ENCODE measurements around the gene MTFP1.
A peak's percentile ranks its signal among the peaks of the same experiment; 100 is the strongest.
"Not testable (repeated sequence)": the region's sequence is repeated elsewhere in the genome, so short reads cannot be mapped to it uniquely, and the experiment has no call there.

Gene MTFP1

GRCh38 chr22:30397656-30398635 is 27.6 kb upstream of the MTFP1 start:
- Mint-ChIP-seq H3K27me3 (no peaks in the 10 kb centered on the region), H3K4me3 (peak overlapping the region; percentile 84), H3K4me1 (peaks cover 47% of the 10 kb centered on the region), H3K27ac (peak overlapping the region; percentile 78), H3K9me3 (no peaks in the 10 kb centered on the region), H3K36me3 (peaks cover 2% of the 10 kb centered on the region)

GRCh38 chr22:30398685-30399680 is 26.6 kb upstream of the MTFP1 start:
- H3K9me3 Mint-ChIP-seq: no peaks in the 10 kb centered on the region
- no peaks in the 10 kb centered on the region for H3K27me3 Mint-ChIP-seq
- H3K36me3 Mint-ChIP-seq: peaks cover 2% of the 10 kb centered on the region
- H3K4me1 Mint-ChIP-seq: peaks cover 43% of the 10 kb centered on the region
- peak overlapping the region; percentile 93 for H3K27ac Mint-ChIP-seq
- H3K4me3 Mint-ChIP-seq: peak overlapping the region; percentile 84

- Mint-ChIP-seq H3K27ac (no peak overlapping the region), H3K9me3 (no peaks in the 10 kb centered on the region), H3K36me3 (peaks cover 2% of the 10 kb centered on the region), H3K4me1 (peaks cover 41% of the 10 kb centered on the region), H3K27me3 (no peaks in the 10 kb centered on the region), H3K4me3 (no peak overlapping the region)
Observed at GRCh38 chr22:30399718-30400117, 25.9 kb upstream of the MTFP1 start.

DNA sequence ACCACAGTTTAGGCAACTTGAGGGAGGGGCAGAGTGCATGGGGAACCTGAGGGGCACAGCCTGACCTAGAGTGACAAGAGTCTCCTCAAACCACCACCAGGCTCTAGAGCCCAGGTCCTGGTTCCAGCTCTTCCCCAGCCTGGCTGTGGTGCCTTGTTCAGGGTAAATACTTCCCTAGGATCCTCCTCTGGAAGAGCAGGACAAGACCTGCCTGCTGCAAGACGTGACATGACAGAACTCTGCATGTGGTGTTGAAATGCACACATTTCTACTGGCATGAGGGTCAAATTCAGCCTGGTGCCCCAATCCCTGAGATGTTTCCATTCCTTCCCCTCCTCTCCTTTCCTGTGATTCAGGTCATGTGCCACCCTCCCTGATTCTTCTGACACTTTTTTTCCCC is 25.4 kb upstream of the MTFP1 start:
- H3K27ac Mint-ChIP-seq: peak overlapping the region; percentile 30
- peaks cover 36% of the 10 kb centered on the region for H3K4me1 Mint-ChIP-seq
- H3K27me3 Mint-ChIP-seq: no peaks in the 10 kb centered on the region
- H3K4me3 Mint-ChIP-seq: no peak overlapping the region
- peaks cover 2% of the 10 kb centered on the region for H3K36me3 Mint-ChIP-seq
- no peaks in the 10 kb centered on the region for H3K9me3 Mint-ChIP-seq

DNA sequence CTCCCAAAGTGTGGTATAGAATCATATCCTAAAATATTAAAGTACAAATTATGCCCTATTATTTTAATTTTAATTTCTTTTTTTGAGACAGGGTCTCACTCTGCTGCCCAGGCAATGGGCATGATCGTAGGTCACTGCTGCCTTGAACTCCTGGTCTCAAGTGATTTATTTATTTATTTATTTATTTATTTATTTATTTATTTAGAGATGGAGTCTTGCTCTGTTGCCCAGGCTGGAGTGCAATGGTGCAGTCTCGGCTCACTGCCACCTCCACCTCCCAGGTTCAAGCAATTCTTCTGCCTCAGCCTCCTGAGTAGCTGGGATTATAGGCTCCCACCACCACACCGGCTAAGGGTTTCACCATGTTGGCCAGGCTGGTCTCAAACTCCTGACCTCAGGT is 24.5 kb upstream of the MTFP1 start:
- H3K9me3 Mint-ChIP-seq, H3K27ac Mint-ChIP-seq, H3K4me3 Mint-ChIP-seq, H3K36me3 Mint-ChIP-seq, H3K27me3 Mint-ChIP-seq: not testable (repeated sequence)
- H3K4me1 Mint-ChIP-seq: peaks cover 32% of the 10 kb centered on the region

DNA sequence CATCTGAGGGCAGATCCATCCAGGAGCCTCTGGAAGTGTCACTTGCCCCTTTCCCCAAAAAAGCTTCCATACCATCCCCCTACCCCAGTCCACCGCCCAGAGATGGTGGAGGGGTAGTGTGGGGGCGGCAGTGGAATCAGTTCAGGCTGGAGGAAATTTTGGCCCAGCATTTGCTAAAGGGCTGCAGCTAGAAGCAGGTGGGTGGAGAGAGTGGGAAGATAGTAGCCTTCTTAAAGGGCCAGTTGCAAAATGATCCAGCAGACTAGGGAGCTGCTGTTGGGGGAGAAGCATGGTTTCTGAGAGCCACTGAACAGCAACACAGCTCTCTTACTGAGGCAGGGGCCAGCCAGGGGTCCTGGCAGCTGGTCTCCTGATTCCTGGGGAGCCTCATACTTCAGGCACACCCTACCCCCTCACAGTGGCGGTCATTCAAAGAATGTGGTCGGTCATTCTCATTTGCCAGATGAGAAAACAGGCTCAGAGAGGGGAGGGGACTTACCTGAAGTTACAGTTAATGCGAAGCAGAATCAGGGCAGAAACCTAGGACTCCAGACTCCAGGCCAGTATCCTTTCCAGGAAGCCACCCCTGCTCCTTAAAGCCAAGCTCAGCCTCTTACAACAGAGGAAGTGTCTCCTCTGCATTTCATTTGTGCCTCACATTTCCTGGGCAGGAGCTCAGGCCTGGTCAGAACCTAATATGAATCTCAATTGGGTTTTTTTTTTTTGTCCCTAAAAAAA is 23.4 kb upstream of the MTFP1 start:
- no peak overlapping the region for H3K27ac Mint-ChIP-seq
- H3K36me3 Mint-ChIP-seq: peaks cover 5% of the 10 kb centered on the region
- no peak overlapping the region for H3K4me3 Mint-ChIP-seq
- H3K9me3 Mint-ChIP-seq: no peaks in the 10 kb centered on the region
- peaks cover 24% of the 10 kb centered on the region for H3K4me1 Mint-ChIP-seq
- no peaks in the 10 kb centered on the region for H3K27me3 Mint-ChIP-seq

- Mint-ChIP-seq H3K4me1 (peaks cover 21% of the 10 kb centered on the region), H3K27ac (peak overlapping the region; percentile 68)
- not testable (repeated sequence) for H3K36me3 Mint-ChIP-seq, H3K9me3 Mint-ChIP-seq, H3K27me3 Mint-ChIP-seq, H3K4me3 Mint-ChIP-seq
Observed at GRCh38 chr22:30402766-30403104, 22.8 kb upstream of the MTFP1 start.

- Mint-ChIP-seq H3K4me1 (peaks cover 9% of the 10 kb centered on the region), H3K27me3 (no peaks in the 10 kb centered on the region), H3K9me3 (no peaks in the 10 kb centered on the region), H3K36me3 (peaks cover 7% of the 10 kb centered on the region), H3K4me3 (no peak overlapping the region), H3K27ac (peak overlapping the region; percentile 47)
Observed at GRCh38 chr22:30404307-30404706, 21.3 kb upstream of the MTFP1 start.

DNA sequence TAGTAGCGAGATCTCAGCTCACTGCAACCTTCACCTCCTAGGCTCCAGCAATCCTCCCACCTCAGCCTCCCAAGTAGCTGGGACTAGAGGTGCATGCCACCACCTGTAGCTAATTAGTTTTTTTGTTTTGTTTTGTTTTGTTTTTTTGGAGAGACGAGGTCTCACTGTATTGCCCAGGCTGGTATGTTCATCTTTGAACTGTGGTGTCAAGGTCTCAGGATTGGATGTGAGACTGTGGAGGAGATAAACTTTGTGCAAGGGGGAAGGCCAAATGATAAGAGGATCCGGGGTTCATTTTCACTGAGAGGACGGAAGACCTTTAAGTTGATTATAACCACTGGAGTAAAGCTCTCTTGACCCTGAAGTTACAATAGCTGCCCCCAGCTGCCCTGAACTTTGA is 19.8 kb upstream of the MTFP1 start:
- Mint-ChIP-seq H3K4me3 (no peak overlapping the region), H3K4me1 (peaks cover 9% of the 10 kb centered on the region), H3K27ac (no peak overlapping the region), H3K36me3 (peaks cover 9% of the 10 kb centered on the region), H3K27me3 (no peaks in the 10 kb centered on the region), H3K9me3 (no peaks in the 10 kb centered on the region)

GRCh38 chr22:30406400-30406799 is 19.2 kb upstream of the MTFP1 start:
- peaks cover 9% of the 10 kb centered on the region for H3K36me3 Mint-ChIP-seq
- peaks cover 13% of the 10 kb centered on the region for H3K4me1 Mint-ChIP-seq
- no peak overlapping the region for H3K4me3 Mint-ChIP-seq
- H3K27me3 Mint-ChIP-seq: no peaks in the 10 kb centered on the region
- H3K27ac Mint-ChIP-seq: no peak overlapping the region
- no peaks in the 10 kb centered on the region for H3K9me3 Mint-ChIP-seq

DNA sequence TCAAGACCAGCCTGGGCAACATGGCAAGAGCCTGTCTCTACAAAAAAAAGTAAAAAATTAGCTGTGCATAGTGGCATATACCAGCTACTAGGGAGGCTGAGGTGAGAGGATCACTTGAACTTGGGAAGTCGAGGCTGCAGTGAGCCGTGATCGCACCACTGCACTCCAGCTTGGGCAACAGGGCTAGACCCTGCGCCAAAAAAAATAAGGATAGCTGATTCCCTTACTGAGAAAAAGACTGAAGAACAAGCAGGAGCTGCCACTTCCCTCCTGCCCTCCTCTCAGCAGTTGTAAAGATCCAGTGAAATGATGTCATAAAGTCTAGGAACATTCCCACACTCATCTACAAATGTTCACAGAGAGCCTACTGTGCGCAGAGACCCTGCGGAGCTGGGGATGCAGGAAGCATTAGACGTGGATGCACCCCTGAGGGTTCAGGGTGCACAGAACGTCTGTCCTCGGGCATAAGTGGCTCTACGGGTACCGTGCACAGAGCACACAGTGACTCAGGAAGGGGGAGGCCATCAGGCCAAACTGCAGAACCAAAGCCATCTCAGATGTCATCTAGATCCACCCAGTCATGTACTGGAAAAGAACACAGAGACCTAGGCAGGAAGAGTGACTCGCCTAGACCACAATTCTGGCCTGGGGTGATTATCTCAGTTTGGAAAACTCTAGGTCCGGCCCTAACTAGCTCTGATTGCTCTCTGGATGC is 17.0 kb upstream of the MTFP1 start:
- Mint-ChIP-seq H3K27me3 (no peaks in the 10 kb centered on the region), H3K27ac (no peak overlapping the region), H3K9me3 (no peaks in the 10 kb centered on the region), H3K36me3 (peaks cover 11% of the 10 kb centered on the region), H3K4me1 (peaks cover 23% of the 10 kb centered on the region), H3K4me3 (no peak overlapping the region)

DNA sequence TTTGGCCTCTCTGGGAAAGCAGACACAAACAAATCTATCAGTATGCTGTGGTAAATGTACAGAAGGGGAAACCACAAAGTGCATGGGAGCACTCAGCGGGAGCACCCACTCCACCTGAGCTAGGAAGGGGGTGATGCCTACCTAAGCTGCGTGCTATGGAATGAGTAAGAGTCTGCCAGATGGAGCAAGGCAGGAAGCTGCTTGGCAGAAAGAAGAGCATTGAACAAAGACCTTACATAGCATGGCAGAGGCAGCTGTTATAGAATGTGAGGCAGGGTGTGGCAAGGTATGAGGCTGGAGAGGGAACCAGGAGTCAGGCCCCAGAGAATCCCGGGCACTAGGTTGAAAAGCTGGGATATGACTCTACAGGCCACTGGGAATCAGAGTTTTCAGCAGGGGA is 13.8 kb upstream of the MTFP1 start:
- H3K9me3 Mint-ChIP-seq: no peaks in the 10 kb centered on the region
- H3K36me3 Mint-ChIP-seq: peaks cover 23% of the 10 kb centered on the region
- H3K4me1 Mint-ChIP-seq: peaks cover 51% of the 10 kb centered on the region
- H3K4me3 Mint-ChIP-seq: no peak overlapping the region
- peak overlapping the region; percentile 80 for H3K27ac Mint-ChIP-seq
- H3K27me3 Mint-ChIP-seq: no peaks in the 10 kb centered on the region

- Mint-ChIP-seq H3K9me3 (no peaks in the 10 kb centered on the region), H3K4me1 (peaks cover 54% of the 10 kb centered on the region), H3K4me3 (peak overlapping the region; percentile 53), H3K27ac (peak overlapping the region; percentile 83), H3K36me3 (peaks cover 21% of the 10 kb centered on the region), H3K27me3 (no peaks in the 10 kb centered on the region)
Observed at GRCh38 chr22:30413001-30413400, 12.6 kb upstream of the MTFP1 start.

GRCh38 chr22:30413745-30414524 is 11.6 kb upstream of the MTFP1 start:
- Mint-ChIP-seq H3K27me3 (no peaks in the 10 kb centered on the region), H3K36me3 (peaks cover 21% of the 10 kb centered on the region), H3K4me3 (peak overlapping the region; percentile 73), H3K4me1 (peaks cover 50% of the 10 kb centered on the region), H3K27ac (peak overlapping the region; percentile 83), H3K9me3 (no peaks in the 10 kb centered on the region)
